ENCODE data around the gene GADD45B. TPM values are rescaled to one million over a fixed set of nuclear protein-coding genes. Genes with fewer than 3 reads are reported as not detected.
"Not testable (repeated sequence)": the region's sequence is repeated elsewhere in the genome, so short reads cannot be mapped to it uniquely, and the experiment has no call there.

Gene GADD45B
- total RNA-seq, 1 experiment from 2014 or later, result 37.9 TPM

GRCh38 chr19:2463694-2464093, 12.2 kb upstream of the GADD45B start:
- H3K9me3 ChIP-seq (ENCODE audit: control insufficient read depth in 1 of 2, insufficient read depth in 1 of 2, low read depth in 1 of 2, low read length in 2 of 2); H3K79me2 ChIP-seq (ENCODE audit: insufficient read depth, low read length); DNase-seq (ENCODE audit: low read depth, low spot score); H4K20me1 ChIP-seq (ENCODE audit: insufficient read depth); H3K9me2 ChIP-seq (ENCODE audit: insufficient read depth); BruUV-seq (replicated peaks); H3K36me3 ChIP-seq (ENCODE audit: control insufficient read depth in 1 of 2, insufficient read depth in 2 of 2, low read length in 2 of 2); ATAC-seq; H3K27me3 ChIP-seq (ENCODE audit: insufficient read depth, low read length); H3K4me3 ChIP-seq (replicated peaks in 1 of 2; ENCODE audit: low read depth in 1 of 2, low read length in 2 of 2): not testable (repeated sequence)
- Histone ChIP-seq H3K4me1 (ENCODE audit: control insufficient read depth in 1 of 2, insufficient read depth in 2 of 2, low read length in 2 of 2) (peaks cover 18 to 53% of the 10 kb centered on the region in 2 experiments), H3K27ac (ENCODE audit: low read depth, low read length) (peak overlapping the region; percentile 88; the same call in 1 of the 2 replicates), H3K9ac (ENCODE audit: low read length) (peak overlapping the region; percentile 78; the same call in 1 of the 2 replicates), H3K4me2 (ENCODE audit: low read length) (peak overlapping the region; percentile 98), H2AFZ (ENCODE audit: low read depth, low read length, poor library complexity, severe bottlenecking) (peak overlapping the region; percentile 29)
- ChIA-PET POLR2A (interaction anchor here (1.1 to 6.8 kb wide), 6 partner anchors 8 to 80 kb away, joined by 3 to 44 read pairs (median 5); partner anchors contain the start of genes GADD45B and TIMM13), CTCF (interaction anchor here (0.6 to 1.5 kb wide), 6 partner anchors 9 to 487 kb away, joined by 3 to 6 read pairs (median 4); partner anchors contain the start of gene GADD45B), RAD21 (ENCODE audit: low non-redundant PET in 1 of 2, low total read pairs in 2 of 2, uncharacterized antibody in 2 of 2, unreplicated experiment in 2 of 2) (interaction anchor here in 1 of 2 experiments (1.2 kb wide), 1 partner anchor 147 kb away, joined by 5 read pairs; no protein-coding TSS in a partner anchor)
- intact Hi-C loops (cut with micrococcal nuclease), result loop anchor here (10.0 kb wide), 1 partner anchor 299 kb away; the partner anchor contains the start of gene DOT1L

- POLR2A ChIA-PET, result interaction anchor here (1.6 to 6.8 kb wide), 2 partner anchors 12 to 80 kb away, joined by 3 to 44 read pairs; partner anchors contain the start of gene GADD45B
- Histone ChIP-seq H3K36me3 (ENCODE audit: control insufficient read depth in 1 of 2, insufficient read depth in 2 of 2, low read length in 2 of 2) (no peaks in the 10 kb centered on the region), H3K27me3 (ENCODE audit: insufficient read depth, low read length) (no peaks in the 10 kb centered on the region), H3K79me2 (ENCODE audit: insufficient read depth, low read length) (no peaks in the 10 kb centered on the region), H4K20me1 (ENCODE audit: insufficient read depth) (no peaks in the 10 kb centered on the region), H3K9ac (ENCODE audit: low read length) (no peak overlapping the region), H3K4me2 (ENCODE audit: low read length) (no peak overlapping the region), H2AFZ (ENCODE audit: low read depth, low read length, poor library complexity, severe bottlenecking) (no peak overlapping the region), H3K4me1 (ENCODE audit: control insufficient read depth in 1 of 2, insufficient read depth in 2 of 2, low read length in 2 of 2) (peaks cover 25 to 60% of the 10 kb centered on the region in 2 experiments), H3K9me2 (ENCODE audit: insufficient read depth) (no peaks in the 10 kb centered on the region), H3K4me3 (replicated peaks in 1 of 2; ENCODE audit: low read depth in 1 of 2, low read length in 2 of 2) (no peak overlapping the region), H3K9me3 (ENCODE audit: control insufficient read depth in 1 of 2, insufficient read depth in 1 of 2, low read depth in 1 of 2, low read length in 2 of 2) (no peaks in the 10 kb centered on the region), H3K27ac (ENCODE audit: low read depth, low read length) (no peak overlapping the region)
- intact Hi-C loops (cut with micrococcal nuclease), result loop anchor here (10.0 kb wide), 1 partner anchor 300 kb away; the partner anchor contains the start of gene DOT1L
- TF ChIP-seq POLR2AphosphoS5 (IDR thresholded peaks at IDR 0.05; ENCODE audit: low read depth, low read length) (no peak), CTCF (IDR thresholded peaks at IDR 0.05 in 2 of 3, conservative IDR thresholded peaks at IDR 0.05 in 1 of 3; ENCODE audit: borderline replicate concordance in 1 of 3, insufficient read depth in 1 of 3, low read depth in 2 of 3, low read length in 2 of 3) (no peak), POLR2A (IDR thresholded peaks at IDR 0.05; ENCODE audit: borderline replicate concordance, extremely low read depth, insufficient read depth, insufficient read length) (no peak), SIN3A (IDR thresholded peaks at IDR 0.05; ENCODE audit: low read depth) (no peak), CEBPB (IDR thresholded peaks at IDR 0.05; ENCODE audit: low read depth) (no peak), ELF1 (IDR thresholded peaks at IDR 0.05; ENCODE audit: borderline replicate concordance, low read depth) (no peak), EZH2 (IDR thresholded peaks at IDR 0.05) (no peak), TCF7L2 (IDR thresholded peaks at IDR 0.05; ENCODE audit: borderline replicate concordance, extremely low read depth, insufficient read depth, insufficient read length) (no peak)
- RAD21 ChIA-PET (ENCODE audit: low non-redundant PET in 1 of 2, low total read pairs in 2 of 2, uncharacterized antibody in 2 of 2, unreplicated experiment in 2 of 2), result no interaction called here
- DNase-seq (ENCODE audit: low read depth, low spot score) (no peak), ATAC-seq (no peak)
- CTCF ChIA-PET, result interaction anchor here (1.1 to 1.2 kb wide), 2 partner anchors 10 kb away, joined by 3 to 5 read pairs; no protein-coding TSS in a partner anchor
- no TSS peak for BruUV-seq (replicated peaks)
Measured at GRCh38 chr19:2464389-2464788, 11.5 kb upstream of the GADD45B start.

Measured in HCT116 (cell line).